HG03066 (cell line): ENCODE results near the gene RBMS1.
"Not testable (repeated sequence)": the region's sequence is repeated elsewhere in the genome, so short reads cannot be mapped to it uniquely, and the experiment has no call there.

ENCODE experiments used
- ATAC-seq: cut with Tn5 transposase; IDR thresholded peaks from one replicate; pipeline ENCODE4 v1.9.1; 2021; ENCODE audit warnings: low read depth; ENCODE audit not compliant: unreplicated experiment

The RBMS1 gene

DNA sequence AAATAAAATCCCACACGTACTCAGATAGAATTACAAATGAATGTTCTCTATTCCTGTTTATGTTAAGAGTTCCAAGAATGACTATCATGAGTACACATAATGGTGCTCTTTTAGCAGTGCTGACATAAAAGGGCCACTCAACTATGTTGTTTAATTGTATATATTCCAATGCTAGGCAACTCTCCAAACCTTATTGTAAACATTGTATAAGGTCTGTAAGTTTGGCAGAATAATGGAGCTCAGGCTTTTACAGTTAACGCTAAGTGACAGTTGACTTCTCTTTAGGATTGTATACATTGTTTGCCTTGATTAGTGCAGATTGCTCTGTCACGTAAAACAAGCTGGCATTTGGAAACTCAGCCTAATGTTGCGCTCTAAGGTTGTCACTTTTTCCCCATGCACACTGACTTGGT, 20.8 kb downstream of the RBMS1 start:
- ATAC-seq, result no peak

DNA sequence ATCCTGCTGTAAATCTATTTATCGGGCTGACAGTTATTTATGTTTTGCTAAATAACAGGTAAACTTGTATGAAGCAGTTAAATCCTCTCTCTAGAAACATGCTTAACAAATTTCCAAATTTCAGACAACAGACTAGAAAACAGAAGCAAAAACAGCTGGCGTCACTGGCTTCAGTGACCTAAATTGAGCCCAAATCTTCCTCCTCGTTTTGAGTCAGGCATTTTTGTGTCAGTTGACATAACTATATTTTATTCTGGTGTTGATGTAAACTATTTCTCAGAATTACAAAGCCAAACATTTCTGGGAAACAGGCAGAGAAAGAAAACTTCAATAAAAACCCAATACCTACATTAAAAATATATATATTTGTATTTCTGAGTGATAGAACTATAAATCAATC, 21.7 kb downstream of the RBMS1 start:
- no peak for ATAC-seq

DNA sequence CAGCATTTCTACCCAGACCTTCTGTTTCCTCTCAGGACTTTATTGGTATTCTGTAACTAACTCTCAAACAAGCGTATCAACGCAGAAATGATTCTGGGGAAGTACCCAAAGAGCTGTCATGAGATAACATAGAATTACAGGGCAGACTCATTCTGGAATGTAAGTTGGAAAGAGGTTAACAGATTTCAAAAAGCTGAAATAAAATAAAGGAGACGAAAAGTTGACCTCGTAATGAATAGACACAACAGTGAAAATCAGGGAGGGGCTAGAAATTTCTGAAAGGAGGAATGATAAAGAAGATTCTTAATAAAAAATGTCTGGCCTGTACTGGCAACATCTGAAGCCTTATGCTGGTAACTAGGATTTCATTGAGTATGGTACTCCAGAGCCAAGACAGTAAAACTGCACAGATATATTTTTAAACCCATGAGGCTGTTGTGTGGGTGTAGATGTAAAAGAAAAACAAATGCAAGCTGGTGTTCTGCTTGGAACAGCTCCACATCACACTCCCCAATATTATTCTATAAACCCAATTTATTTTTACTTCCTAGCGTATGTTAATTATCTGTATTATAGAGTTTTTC, 23.9 kb downstream of the RBMS1 start:
- no peak for ATAC-seq

DNA sequence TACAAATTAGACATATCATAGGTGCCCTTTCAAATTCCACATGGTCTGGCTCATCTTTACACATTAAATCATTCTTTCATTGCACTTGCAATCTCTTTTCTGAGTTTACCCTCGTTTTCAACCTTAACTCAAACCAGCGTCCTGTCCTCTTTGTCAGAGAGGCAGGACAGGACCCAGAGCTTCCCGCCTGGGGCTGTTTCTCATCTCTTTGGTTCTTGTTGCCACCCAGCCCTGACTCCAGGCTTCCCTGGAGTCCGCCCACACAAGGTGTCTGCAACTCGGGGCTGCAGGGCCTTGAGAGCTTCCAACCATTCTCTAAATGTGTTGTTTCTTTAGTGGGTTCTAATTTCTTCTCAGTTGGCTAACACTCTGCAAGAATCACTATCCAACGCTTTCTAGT, 24.4 kb downstream of the RBMS1 start:
- ATAC-seq, result no peak

DNA sequence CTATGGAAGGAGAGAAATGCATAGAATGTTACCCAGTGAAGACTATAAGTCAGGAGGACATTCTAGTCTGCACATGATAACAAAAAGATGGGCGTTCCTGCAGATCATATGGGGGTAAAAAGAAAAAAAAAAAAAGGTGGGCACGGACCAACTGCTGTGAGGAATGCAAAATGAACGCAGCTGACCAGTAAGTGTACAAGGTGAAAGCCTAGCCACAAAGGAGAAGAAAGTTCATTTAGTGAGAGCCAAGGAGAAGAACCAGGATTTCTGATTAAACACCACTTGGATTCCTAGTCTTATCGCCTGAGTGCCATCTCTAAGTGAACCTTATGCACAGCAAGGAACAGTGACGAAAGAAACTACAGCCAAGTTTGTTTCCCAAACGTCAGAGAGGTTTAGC, 26.5 kb downstream of the RBMS1 start:
- ATAC-seq, result no peak

DNA sequence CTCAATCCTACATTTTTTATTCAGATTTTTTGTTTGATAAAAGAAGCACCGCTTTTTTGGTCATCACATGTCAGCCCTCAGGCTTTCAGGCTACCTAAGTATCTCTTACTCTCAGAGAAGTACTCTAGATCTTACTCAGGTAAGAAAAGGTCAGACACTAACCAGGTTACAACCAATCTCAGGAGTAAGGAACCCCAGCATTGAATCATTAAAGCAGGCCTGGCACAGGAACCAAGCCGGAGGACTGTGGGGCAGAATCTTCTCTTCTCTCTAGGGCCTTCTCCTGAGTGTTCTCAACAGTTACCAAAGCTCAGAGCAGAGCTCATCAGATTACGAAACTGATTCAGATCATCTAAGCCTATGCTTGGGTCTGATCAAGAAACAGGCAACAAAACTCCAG, 28.2 kb downstream of the RBMS1 start:
- no peak for ATAC-seq

DNA sequence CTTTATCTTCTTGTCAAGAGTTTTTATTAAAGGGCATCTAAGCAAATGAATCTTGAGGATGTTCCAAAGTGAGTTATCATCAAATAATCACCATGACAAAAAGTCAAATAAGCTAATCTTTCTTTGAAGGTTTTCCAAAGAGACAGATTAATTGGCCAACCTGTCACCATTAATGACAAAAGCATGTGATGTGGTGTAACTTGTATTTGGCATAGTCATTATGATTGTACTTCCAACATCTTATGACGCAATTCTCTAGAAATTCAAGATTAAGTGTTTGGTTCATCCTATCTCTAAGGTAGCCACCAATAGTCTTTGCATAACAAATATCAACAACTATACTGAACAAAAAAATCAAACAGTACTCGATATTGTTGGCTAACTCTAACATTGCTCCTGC, 28.6 kb downstream of the RBMS1 start:
- no peak for ATAC-seq

DNA sequence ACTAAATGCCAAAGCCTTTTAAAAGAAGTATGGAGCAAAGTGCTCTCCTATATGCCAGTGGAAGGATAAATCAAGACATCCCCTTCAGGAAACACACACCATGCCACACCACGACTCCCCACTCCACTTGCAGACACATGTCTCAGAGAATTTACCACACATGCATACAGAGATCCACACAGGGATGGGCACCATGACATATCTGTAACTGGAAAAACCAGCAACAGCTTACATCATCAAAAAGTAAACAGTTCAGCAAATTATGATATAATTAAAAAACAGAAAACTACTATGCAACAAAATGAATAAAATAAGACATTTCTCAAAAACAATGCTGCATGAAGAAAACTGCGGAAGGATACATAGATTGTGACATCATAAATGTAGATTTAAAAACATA, 29.6 kb downstream of the RBMS1 start:
- no peak for ATAC-seq

DNA sequence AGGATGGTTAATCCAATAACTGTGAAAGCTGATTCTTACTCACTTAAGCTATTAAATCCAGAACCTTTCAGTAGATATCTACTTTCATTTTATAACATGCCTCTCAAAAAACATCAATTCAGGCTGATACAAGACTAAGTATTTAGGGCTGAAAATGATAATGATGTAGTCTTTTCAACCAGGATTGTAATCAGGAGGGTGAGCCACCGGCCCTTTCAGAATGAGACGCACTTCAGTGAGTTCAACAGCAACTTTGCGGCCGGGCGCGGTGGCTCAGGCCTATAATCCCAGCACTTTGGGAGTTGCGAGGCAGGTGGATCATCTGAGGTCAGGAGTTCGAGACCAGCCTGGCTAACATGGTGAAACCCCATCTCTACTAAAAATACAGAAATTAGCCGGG, 30.4 kb downstream of the RBMS1 start:
- no peak for ATAC-seq

DNA sequence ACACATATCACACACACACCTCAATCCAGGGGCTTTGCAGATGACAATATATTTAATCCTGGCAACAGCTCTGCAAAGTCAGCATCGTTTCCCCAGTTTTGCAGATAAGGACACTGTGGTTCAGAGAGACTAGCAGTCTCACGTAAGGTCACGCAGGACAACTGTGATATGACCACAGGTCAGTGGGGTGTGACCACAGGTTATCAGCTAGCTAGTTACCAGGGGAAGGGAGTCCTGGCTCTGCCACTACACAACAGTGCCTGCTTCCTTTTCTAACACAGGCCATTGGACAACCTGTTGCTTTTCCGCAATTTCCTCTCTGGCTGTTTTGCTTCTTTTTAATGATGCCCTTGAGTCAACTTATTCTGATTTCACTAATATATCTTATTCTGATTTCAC, 33.3 kb downstream of the RBMS1 start:
- no peak for ATAC-seq

DNA sequence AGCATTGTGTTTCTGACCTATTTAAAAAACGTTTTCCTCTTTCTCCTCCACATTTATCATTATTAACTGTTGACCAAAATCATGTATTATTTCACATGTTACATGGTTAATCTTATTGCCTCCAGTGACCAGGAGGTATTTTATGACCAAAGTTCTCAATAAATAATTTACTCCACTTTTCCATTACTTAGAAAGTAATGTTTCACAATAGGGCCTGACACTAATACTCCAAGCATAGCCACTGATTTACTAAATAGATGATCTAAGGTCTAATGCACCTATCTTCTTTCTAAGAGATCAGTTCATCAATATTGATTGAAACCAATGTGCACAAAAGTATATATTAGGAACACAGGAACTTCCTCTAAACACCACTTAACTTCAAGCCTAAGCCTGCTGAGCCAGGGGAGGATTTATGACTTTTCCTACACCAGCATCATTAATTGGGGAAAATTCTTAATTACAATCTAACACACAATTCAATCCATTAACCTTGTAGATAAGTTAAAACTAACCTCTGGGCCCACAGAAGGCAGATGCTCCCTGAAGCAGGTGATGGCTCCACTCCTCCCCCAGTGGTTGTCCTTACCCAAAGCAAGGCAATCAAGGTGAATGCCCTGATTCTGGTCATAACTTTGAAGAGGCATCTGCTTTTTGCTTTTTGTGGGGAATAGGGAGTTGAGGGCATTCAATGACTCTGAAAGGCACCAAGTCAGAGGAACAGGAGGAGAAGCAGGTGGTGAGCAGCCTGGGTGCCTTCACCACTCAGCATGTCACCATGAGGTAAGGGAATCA, 33.9 kb downstream of the RBMS1 start:
- ATAC-seq, result no peak

DNA sequence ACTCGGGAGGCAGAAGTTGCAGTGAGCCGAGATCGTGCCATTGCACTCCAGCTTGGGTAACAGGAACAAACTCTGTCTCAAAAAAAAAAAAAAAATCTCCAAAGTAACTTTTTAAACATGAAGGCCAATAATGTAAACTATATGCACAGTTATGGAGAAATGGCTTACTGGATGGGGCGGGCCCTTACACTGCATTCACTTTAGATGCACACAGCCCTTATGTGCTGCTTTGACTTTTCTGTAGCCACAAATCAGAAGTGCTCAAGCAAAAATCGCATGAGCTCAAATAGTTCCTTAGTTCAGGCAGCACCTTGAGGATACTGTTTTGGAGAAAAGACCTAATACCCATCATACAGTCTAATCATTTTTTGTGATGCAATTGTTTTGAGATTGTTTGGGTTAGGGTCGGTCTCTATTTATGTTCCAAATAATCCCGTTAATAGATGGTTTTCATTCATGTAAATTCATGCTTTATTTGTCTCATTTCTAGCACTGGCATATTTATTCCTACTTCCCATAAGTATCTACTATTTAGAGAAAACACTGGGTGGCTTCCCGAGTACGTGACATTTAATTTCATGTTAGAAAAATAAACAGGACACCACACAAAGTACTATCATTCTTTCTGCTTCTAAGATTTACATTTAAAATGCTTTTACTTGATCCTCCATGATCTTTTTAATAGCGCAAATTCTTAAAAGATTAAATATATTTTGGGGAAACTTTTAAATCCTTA, 34.7 kb downstream of the RBMS1 start:
- no peak for ATAC-seq

DNA sequence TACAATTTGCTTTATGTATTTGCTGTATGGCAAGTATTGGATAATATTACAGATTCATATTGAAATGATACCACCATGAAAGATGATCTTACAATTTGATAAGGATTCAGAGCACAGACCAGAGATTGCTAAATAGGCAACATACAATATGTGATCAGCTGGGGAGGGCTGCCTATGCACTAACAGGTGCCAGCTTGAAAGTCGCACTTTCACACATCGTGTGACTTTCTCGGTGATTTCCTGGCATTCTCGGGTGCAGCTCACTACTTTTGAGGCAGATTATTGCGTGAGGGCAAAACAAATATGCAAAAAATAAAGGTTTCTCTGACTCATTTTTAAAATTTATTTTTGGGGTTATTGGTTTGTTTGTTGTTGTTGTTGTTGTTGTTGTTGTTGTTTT, 36.0 kb downstream of the RBMS1 start:
- no peak for ATAC-seq

DNA sequence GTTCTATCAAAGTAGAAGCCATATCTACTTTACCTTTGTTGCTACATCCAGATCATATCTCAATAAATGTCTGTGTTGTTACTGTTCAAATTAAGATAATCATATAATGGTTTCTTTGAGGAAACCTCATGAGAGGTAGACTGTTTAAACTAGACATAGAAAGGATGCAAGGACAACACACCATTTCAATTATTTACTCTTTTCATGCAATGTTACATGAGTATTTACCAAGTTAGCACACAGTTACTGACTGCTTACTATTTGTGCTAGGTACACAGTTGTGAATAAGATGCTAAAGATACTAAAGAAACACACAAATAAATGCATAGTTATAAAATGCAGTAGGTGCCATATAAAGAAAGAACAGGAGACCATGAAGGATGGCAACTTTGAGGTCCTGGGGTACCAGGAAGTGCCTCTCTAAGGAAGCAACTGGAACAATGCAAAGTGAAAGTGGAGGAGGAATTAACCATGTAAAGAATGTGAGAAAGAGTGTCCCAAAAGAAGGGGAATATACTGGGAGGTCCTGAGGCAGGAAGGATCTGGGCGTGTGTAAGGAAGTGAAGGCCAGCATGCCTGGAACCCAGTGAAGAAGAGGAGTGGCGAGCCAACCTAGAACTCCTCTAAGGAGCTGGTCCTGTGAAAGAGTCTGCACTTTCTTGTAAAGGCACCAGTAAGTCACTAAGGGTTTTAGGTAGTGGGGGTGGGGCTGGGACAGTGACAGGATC, 39.4 kb downstream of the RBMS1 start:
- no peak for ATAC-seq

DNA sequence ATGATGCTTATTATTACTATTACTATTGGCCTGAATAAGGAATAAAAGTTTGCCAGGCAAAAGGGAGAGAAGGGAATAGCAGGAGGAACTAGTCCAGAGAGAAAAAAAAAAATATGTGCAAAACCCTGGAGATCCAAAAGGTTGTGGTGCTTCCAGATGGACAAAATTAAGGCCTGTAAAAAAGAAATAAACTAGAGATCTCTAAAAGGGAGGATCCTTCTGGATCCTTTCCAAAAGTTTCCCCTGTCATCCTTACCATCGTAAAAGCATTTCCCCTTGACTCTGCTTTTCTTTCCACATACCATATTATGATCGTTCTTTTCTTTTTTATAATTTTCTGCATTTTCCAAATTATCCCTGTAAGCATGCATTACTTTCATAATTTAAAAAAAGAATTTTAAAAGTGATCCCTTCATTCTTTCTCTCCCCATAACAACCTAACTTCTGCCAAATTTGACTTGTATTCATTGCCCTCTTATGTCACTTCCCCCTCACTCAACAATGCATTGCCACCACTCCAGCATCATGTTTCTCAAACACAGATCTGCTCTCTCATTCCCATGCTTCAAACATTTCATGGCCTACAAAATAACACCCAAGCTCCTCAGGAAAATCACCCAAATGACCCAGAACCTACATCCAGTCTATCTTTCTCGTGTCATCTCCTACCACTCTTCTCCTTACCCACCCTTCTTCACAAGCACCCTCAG, 40.3 kb downstream of the RBMS1 start:
- no peak for ATAC-seq

DNA sequence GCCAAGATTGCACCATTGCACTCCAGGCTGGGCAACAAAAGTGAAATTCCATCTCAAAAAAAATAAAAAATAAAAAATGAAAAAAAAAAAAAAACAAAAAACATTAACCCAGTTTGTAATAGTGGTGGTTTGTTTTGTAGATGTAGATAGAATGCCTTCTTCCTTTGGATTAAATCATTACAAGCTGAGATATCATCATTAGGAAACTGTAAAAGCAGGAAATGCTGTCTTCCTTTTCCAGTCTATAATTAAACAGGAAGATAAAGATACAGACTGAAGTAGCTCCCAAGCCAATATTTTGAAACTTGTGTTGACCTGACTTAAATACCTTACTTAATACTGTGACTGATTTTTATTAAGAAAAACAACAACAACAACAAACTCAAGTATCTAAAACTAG, 43.1 kb downstream of the RBMS1 start:
- no peak for ATAC-seq

DNA sequence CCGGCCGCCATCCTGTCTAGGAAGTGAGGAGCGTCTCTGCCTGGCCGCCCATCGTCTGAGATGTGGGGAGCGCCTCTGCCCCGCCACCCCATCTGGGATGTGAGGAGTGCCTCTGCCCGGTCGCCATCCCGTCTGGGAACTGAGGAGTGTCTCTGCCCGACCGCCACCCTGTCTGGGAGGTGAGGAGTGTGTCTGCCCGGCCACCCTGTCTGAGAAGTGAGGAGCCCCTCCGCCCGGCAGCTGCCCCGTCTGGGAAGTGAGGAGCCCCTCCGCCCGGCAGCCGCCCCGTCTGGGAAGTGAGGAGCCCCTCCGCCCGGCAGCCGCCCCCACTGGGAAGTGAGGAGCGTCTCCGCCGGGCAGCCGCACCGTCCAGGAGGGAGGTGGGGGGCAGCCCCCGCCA, 44.8 kb downstream of the RBMS1 start:
- ATAC-seq, result not testable (repeated sequence)

DNA sequence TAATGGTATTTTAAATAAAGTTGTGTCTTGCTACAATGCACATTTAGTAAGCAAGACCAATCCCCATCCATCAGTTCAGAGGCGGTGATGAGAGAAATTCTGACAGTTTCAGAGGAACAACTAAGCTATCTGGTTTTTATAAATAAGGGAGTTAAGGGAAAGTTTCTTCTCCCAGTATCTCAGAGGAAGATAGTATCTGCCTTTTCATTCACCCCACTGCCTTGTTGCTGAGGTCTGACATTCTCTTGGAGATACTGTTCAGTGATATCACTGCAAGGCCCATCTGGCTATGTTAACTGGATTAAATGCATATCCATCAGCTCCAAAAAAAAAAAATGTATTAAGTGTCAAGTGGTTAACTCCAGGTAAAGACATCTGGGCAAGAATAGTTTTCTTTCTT, 47.9 kb downstream of the RBMS1 start:
- ATAC-seq, result no peak

DNA sequence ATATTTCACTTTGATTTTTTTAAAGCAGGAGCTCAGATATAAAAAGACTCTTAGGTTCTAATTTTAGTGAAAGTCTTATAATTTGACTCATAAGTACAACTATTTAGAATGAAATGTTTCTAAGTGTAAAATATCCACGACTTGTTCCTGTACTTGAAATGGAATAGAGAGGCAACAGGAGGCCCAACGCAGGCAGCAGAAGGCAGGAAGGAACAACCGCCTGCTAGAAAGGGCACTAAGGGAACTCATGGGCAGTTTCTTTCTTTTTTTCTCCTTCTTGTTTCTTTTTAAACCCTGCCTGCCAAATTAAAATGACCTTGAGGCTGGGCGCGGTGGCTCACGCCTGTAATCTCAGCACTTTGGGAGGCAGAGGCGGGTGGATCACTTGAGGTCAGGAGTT, 51.0 kb downstream of the RBMS1 start:
- no peak for ATAC-seq

DNA sequence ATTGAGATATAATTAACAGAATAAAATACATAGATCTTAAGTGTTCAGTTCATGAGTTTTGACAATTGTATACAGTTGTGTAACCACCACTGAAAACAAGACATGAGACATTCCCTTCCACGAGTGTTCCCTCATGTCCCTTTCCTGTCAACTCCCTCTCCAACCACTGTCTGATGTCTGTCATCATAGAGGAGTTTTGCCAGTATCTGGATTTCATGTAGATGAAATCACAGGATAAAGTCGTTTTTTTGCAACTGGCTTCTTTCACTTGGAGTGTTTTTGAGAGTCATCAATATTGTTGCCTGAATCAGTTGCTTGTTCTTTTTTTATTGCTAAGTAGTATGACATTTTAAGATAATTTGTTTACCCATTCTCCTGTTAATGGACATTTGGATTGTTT, 52.7 kb downstream of the RBMS1 start:
- no peak for ATAC-seq

DNA sequence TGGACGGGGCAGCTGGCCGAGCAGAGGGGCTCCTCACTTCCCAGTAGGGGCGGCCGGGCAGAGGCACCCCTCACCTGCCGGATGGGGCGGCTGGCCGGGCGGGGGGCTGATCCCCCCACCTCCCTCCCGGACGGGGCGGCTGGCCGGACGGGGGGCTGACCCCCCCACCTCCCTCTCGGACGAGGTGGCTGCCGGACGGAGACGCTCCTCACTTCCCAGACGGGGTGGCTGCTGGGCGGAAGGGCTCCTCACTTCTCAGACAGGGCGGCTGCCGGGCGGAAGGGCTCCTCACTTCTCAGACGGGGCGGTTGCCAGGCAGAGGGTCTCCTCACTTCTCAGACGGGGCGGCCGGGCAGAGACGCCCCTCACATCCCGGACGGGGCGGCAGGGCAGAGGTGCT, 54.6 kb downstream of the RBMS1 start:
- not testable (repeated sequence) for ATAC-seq
